ENCODE data around the gene WDFY1.

GRCh38 chr2:223921204-223921603 is 23.9 kb downstream of the WDFY1 start:
- TF ChIP-seq CTCF (IDR thresholded peaks at IDR 0.05) (no peak), POLR2A (IDR thresholded peaks at IDR 0.05) (no peak), EP300 (IDR thresholded peaks at IDR 0.05) (no peak)
